ENCODE data around the gene LARGE1. TPM values are rescaled to one million over a fixed set of nuclear protein-coding genes. Genes with fewer than 3 reads are reported as not detected.

Gene LARGE1
- total RNA-seq, 1 donor, result 22.8 TPM

- Histone ChIP-seq H3K36me3 (ENCODE audit: insufficient read depth, low read length) (no peaks in the 10 kb centered on the region), H4K20me1 (ENCODE audit: insufficient read depth, low read length) (peaks cover 5% of the 10 kb centered on the region), H3K79me2 (ENCODE audit: insufficient read depth, low read length) (no peaks in the 10 kb centered on the region), H3K4me1 (ENCODE audit: insufficient read depth, low read length) (peaks cover 9% of the 10 kb centered on the region), H3K9me3 (ENCODE audit: low read depth, low read length) (no peaks in the 10 kb centered on the region), H3K4me2 (ENCODE audit: insufficient read depth, low read length) (peak overlapping the region; percentile 61), H3K27me3 (ENCODE audit: insufficient read depth, low read length) (peaks cover 27% of the 10 kb centered on the region), H3K4me3 (ENCODE audit: insufficient read depth, low read length) (no peak overlapping the region), H2AFZ (ENCODE audit: low read length) (peak overlapping the region; percentile 51), H3K27ac (ENCODE audit: low read depth, low read length) (peak overlapping the region; percentile 67)
- no peak for TF ChIP-seq CTCF (IDR thresholded peaks at IDR 0.05; ENCODE audit: extremely low read depth, low read depth, low read length)
- DNase-seq (ENCODE audit: insufficient read length, low spot score, missing footprints), result peak; percentile 88
These were observed 482.0 kb downstream of the LARGE1 start for GRCh38 chr22:33438273-33438672.

- DNase-seq (ENCODE audit: insufficient read length, low spot score, missing footprints), result no peak
These were observed 489.0 kb downstream of the LARGE1 start for GRCh38 chr22:33431300-33431699.

GRCh38 chr22:33429281-33429680 lies 491.0 kb downstream of the LARGE1 start:
- Histone ChIP-seq H3K27ac (ENCODE audit: low read depth, low read length) (no peak overlapping the region), H3K4me1 (ENCODE audit: insufficient read depth, low read length) (no peaks in the 10 kb centered on the region), H3K9me3 (ENCODE audit: low read depth, low read length) (no peaks in the 10 kb centered on the region), H3K27me3 (ENCODE audit: insufficient read depth, low read length) (no peaks in the 10 kb centered on the region), H4K20me1 (ENCODE audit: insufficient read depth, low read length) (no peaks in the 10 kb centered on the region), H3K79me2 (ENCODE audit: insufficient read depth, low read length) (no peaks in the 10 kb centered on the region), H2AFZ (ENCODE audit: low read length) (no peak overlapping the region), H3K4me2 (ENCODE audit: insufficient read depth, low read length) (no peak overlapping the region), H3K36me3 (ENCODE audit: insufficient read depth, low read length) (no peaks in the 10 kb centered on the region), H3K4me3 (ENCODE audit: insufficient read depth, low read length) (no peak overlapping the region)
- no peak for TF ChIP-seq CTCF (IDR thresholded peaks at IDR 0.05; ENCODE audit: extremely low read depth, low read depth, low read length)
- DNase-seq (ENCODE audit: insufficient read length, low spot score, missing footprints), result no peak

More at GRCh38 chr22:33431300-33431699, 489.0 kb downstream of the LARGE1 start:
- no peaks in the 10 kb centered on the region for H3K9me3 ChIP-seq (ENCODE audit: low read depth, low read length)
- H3K27me3 ChIP-seq (ENCODE audit: insufficient read depth, low read length), result peaks cover 6% of the 10 kb centered on the region
- H3K4me2 ChIP-seq (ENCODE audit: insufficient read depth, low read length), result no peak overlapping the region
- no peak overlapping the region for H3K27ac ChIP-seq (ENCODE audit: low read depth, low read length)
- TF ChIP-seq CTCF (IDR thresholded peaks at IDR 0.05; ENCODE audit: extremely low read depth, low read depth, low read length), result no peak
- no peaks in the 10 kb centered on the region for H3K79me2 ChIP-seq (ENCODE audit: insufficient read depth, low read length)
- no peaks in the 10 kb centered on the region for H4K20me1 ChIP-seq (ENCODE audit: insufficient read depth, low read length)
- H3K4me3 ChIP-seq (ENCODE audit: insufficient read depth, low read length), result no peak overlapping the region
- no peaks in the 10 kb centered on the region for H3K36me3 ChIP-seq (ENCODE audit: insufficient read depth, low read length)
- no peak overlapping the region for H2AFZ ChIP-seq (ENCODE audit: low read length)
- H3K4me1 ChIP-seq (ENCODE audit: insufficient read depth, low read length), result no peaks in the 10 kb centered on the region

- Histone ChIP-seq H3K4me2 (ENCODE audit: insufficient read depth, low read length) (peak overlapping the region; percentile 11), H3K9me3 (ENCODE audit: low read depth, low read length) (no peaks in the 10 kb centered on the region), H3K4me1 (ENCODE audit: insufficient read depth, low read length) (no peaks in the 10 kb centered on the region), H3K79me2 (ENCODE audit: insufficient read depth, low read length) (no peaks in the 10 kb centered on the region), H3K36me3 (ENCODE audit: insufficient read depth, low read length) (no peaks in the 10 kb centered on the region), H3K4me3 (ENCODE audit: insufficient read depth, low read length) (no peak overlapping the region), H3K27ac (ENCODE audit: low read depth, low read length) (no peak overlapping the region), H2AFZ (ENCODE audit: low read length) (no peak overlapping the region), H4K20me1 (ENCODE audit: insufficient read depth, low read length) (no peaks in the 10 kb centered on the region), H3K27me3 (ENCODE audit: insufficient read depth, low read length) (no peaks in the 10 kb centered on the region)
- DNase-seq (ENCODE audit: insufficient read length, low spot score, missing footprints), result no peak
- TF ChIP-seq CTCF (IDR thresholded peaks at IDR 0.05; ENCODE audit: extremely low read depth, low read depth, low read length), result no peak
These were observed 492.8 kb downstream of the LARGE1 start for GRCh38 chr22:33427461-33427860.

Measured in osteoblast (primary cell).